ENCODE data around the gene FOSL1. TPM values are rescaled to one million over a fixed set of nuclear protein-coding genes. Genes with fewer than 3 reads are reported as not detected.

The FOSL1 gene
- total RNA-seq, 1 donor from 2014 or later: 2.2 TPM

- no peak for TF ChIP-seq CTCF (IDR thresholded peaks at IDR 0.05)
- Histone ChIP-seq H3K4me1 (peaks cover 45% of the 10 kb centered on the region), H3K4me3 (peak overlapping the region; percentile 88), H3K27me3 (ENCODE audit: low read depth) (no peaks in the 10 kb centered on the region), H3K36me3 (peaks cover 41% of the 10 kb centered on the region), H3K27ac (peak overlapping the region; percentile 98), H3K9me3 (no peaks in the 10 kb centered on the region)
- DNase-seq (peak; percentile 47), ATAC-seq (no peak)
- intact Hi-C loops (cut with DNase I): loop anchor here (10.0 kb wide), 1 partner anchor 98 kb away; no protein-coding TSS in a partner anchor
These were observed 13.1 kb downstream of the FOSL1 start for GRCh38 chr11:65886826-65887722.

GRCh38 chr11:65885808-65886536 is 14.2 kb downstream of the FOSL1 start:
- Histone ChIP-seq H3K9me3 (no peaks in the 10 kb centered on the region), H3K27ac (no peak overlapping the region), H3K27me3 (ENCODE audit: low read depth) (no peaks in the 10 kb centered on the region), H3K36me3 (peaks cover 44% of the 10 kb centered on the region), H3K4me3 (no peak overlapping the region), H3K4me1 (peaks cover 34% of the 10 kb centered on the region)
- DNase-seq (peak; percentile 7), ATAC-seq (no peak)
- TF ChIP-seq CTCF (IDR thresholded peaks at IDR 0.05): no peak
- intact Hi-C loops (cut with DNase I): loop anchor here (10.0 kb wide), 1 partner anchor 99 kb away; no protein-coding TSS in a partner anchor

- intact Hi-C loops (cut with DNase I): loop anchor here (10.0 kb wide), 1 partner anchor 100 kb away; no protein-coding TSS in a partner anchor
- DNase-seq (peak; percentile 40), ATAC-seq (no peak)
- Histone ChIP-seq H3K27me3 (ENCODE audit: low read depth) (no peaks in the 10 kb centered on the region), H3K9me3 (no peaks in the 10 kb centered on the region), H3K4me3 (no peak overlapping the region), H3K27ac (no peak overlapping the region), H3K4me1 (peaks cover 33% of the 10 kb centered on the region), H3K36me3 (peaks cover 44% of the 10 kb centered on the region)
- no peak for TF ChIP-seq CTCF (IDR thresholded peaks at IDR 0.05)
These were observed 15.0 kb downstream of the FOSL1 start for GRCh38 chr11:65885231-65885630.

- ATAC-seq: peak; percentile 44 to 55
- DNase-seq: peak; percentile 85
- no peak overlapping the region for H3K4me3 ChIP-seq
- H3K9me3 ChIP-seq: no peaks in the 10 kb centered on the region
- H3K27me3 ChIP-seq (ENCODE audit: low read depth): no peaks in the 10 kb centered on the region
- H3K36me3 ChIP-seq: peaks cover 44% of the 10 kb centered on the region
- peak; percentile 99 for TF ChIP-seq CTCF (IDR thresholded peaks at IDR 0.05)
- peaks cover 28% of the 10 kb centered on the region for H3K4me1 ChIP-seq
- H3K27ac ChIP-seq: no peak overlapping the region
- intact Hi-C loops (cut with DNase I): loop anchor here (10.0 kb wide), 1 partner anchor 100 kb away; no protein-coding TSS in a partner anchor
These were observed 15.5 kb downstream of the FOSL1 start for GRCh38 chr11:65884716-65885092.

Data from lower lobe of right lung (tissue), 2 donors.